GM12865 (cell line): ENCODE data around the gene CNOT9.
"Not testable (repeated sequence)": the region's sequence is repeated elsewhere in the genome, so short reads cannot be mapped to it uniquely, and the experiment has no call there.

Source experiments
- DNase-seq: peaks from one replicate; pipeline ENCODE4 v3.0.0; 2010; ENCODE audit warnings: low read depth
- H3K4me3 ChIP-seq: 2 replicates; pipeline ENCODE4 v1.5.1; 2011; ENCODE audit warnings: mild to moderate bottlenecking, low read depth, low read length, control low read depth
- CTCF ChIP-seq: IDR thresholded peaks from 2 replicates; pipeline ENCODE4 v1.5.1; 2011; ENCODE audit warnings: low read length, control low read depth, low read depth, inconsistent platforms; ENCODE audit not compliant: insufficient read depth; ENCODE audit errors: missing control alignments

The CNOT9 gene

DNA sequence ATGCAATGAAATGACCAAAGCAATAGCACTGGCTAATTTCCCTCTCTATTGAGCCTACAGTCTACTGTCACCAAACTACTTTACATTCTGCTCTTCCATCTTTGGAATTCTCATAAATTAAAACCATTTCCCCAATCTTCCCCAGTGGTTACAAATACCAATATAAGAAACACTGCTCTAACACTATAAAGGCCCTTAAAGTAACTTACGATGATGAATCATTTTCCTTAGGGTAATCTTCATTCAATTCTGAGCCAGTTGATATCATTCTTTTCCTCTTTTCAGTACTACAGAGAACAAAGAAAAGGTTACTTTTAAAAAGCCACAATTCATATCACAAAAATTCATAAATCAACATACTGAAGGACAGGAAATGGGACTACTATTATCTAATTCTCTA lies 22.6 kb upstream of the CNOT9 start:
- TF ChIP-seq CTCF, result no peak
- H3K4me3 ChIP-seq, result no peak overlapping the region
- no peak for DNase-seq

- H3K4me3 ChIP-seq, result no peak overlapping the region
- no peak for DNase-seq
- TF ChIP-seq CTCF, result no peak
Observed at GRCh38 chr2:218547511-218547910, 21.1 kb upstream of the CNOT9 start.

- H3K4me3 ChIP-seq, result no peak overlapping the region
- TF ChIP-seq CTCF, result no peak
- DNase-seq, result no peak
Observed at GRCh38 chr2:218547978-218548377, 20.7 kb upstream of the CNOT9 start.

- not testable (repeated sequence) for H3K4me3 ChIP-seq, DNase-seq
Observed at GRCh38 chr2:218554225-218554624, 14.4 kb upstream of the CNOT9 start.

GRCh38 chr2:218555527-218555926 lies 13.1 kb upstream of the CNOT9 start:
- no peak for TF ChIP-seq CTCF
- H3K4me3 ChIP-seq, result no peak overlapping the region

DNA sequence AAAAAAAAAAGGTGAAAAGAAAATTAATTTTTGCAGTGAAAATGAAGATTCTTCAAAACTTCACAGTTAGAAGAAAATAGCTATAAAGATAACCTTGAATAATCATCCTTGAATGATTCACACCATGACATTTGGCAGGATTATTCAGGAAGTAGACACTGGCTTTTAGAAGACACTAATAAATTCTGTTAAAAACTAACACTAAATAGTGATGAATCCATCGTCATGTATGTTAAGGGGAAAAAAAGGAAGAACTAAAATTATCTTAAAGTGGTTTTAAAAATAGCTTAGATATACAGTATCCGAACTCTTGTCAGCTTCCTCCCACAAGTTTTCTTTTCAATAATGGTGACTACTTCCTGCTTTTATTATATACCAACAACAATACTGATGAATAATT lies 10.7 kb upstream of the CNOT9 start:
- H3K4me3 ChIP-seq, result no peak overlapping the region
- no peak for DNase-seq
- TF ChIP-seq CTCF, result no peak

More at GRCh38 chr2:218555527-218555926, 13.1 kb upstream of the CNOT9 start:
- no peak for DNase-seq

DNA sequence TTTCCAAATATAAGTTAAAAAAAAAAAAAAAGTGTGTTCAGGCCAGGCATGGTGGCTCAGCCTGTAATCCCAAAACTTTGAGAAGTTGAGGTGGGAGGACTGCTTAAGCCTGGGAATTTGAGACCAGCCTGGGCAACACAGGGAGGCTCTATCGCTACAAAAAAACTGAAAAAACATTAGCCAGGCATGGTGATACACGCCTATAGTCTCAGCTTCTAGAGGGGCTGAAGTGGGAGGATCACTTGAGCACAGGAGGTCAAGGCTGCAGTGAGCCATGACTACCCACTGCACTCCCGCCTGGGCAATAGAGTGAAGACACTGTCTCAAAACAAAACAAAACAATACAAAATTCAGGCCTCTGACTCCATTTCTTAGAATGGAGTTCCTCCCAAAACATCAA lies 9.7 kb upstream of the CNOT9 start:
- TF ChIP-seq CTCF, result no peak
- no peak overlapping the region for H3K4me3 ChIP-seq
- no peak for DNase-seq
